Measurements from ENCODE around the gene ZNF232.

GRCh38 chr17:5099271-5099670 is 12.4 kb downstream of the ZNF232 start:
- TF ChIP-seq POLR2A (IDR thresholded peaks at IDR 0.05; ENCODE audit: low read depth), result no peak
- TF ChIP-seq, protein P1, sequence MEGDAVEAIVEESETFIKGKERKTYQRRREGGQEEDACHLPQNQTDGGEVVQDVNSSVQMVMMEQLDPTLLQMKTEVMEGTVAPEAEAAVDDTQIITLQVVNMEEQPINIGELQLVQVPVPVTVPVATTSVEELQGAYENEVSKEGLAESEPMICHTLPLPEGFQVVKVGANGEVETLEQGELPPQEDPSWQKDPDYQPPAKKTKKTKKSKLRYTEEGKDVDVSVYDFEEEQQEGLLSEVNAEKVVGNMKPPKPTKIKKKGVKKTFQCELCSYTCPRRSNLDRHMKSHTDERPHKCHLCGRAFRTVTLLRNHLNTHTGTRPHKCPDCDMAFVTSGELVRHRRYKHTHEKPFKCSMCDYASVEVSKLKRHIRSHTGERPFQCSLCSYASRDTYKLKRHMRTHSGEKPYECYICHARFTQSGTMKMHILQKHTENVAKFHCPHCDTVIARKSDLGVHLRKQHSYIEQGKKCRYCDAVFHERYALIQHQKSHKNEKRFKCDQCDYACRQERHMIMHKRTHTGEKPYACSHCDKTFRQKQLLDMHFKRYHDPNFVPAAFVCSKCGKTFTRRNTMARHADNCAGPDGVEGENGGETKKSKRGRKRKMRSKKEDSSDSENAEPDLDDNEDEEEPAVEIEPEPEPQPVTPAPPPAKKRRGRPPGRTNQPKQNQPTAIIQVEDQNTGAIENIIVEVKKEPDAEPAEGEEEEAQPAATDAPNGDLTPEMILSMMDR (IDR thresholded peaks at IDR 0.05), result no peak

Measured in esophagus muscularis mucosa (tissue), 3 donors.